Liver (tissue), 9 donors: ENCODE measurements around the gene VPS37D. TPM values are rescaled to one million over a fixed set of nuclear protein-coding genes. Genes with fewer than 3 reads are reported as not detected.

Experiments used
- DNase-seq: peaks from one replicate; pipeline ENCODE4 v3.0.0-alpha.2; 2017; ENCODE audit warnings: low spot score
- H3K27ac ChIP-seq, 2 donors: one replicate each; pipeline ENCODE4 v1.7.0; 2013; ENCODE audit warnings: inconsistent platforms in 2 of 2, low read length in 2 of 2, control low read depth in 1 of 2, low read depth in 1 of 2, mild to moderate bottlenecking in 1 of 2
- H3K27me3 ChIP-seq, 4 donors: one replicate each; pipeline versions ENCODE4 v1.6.1 to v1.7.0; 2013; ENCODE audit warnings: low read length in 3 of 4, inconsistent platforms in 1 of 4, mild to moderate bottlenecking in 1 of 4, moderate library complexity in 1 of 4; ENCODE audit not compliant: control insufficient read depth in 4 of 4, insufficient read depth in 4 of 4
- H3K36me3 ChIP-seq, 4 donors: one replicate each; pipeline versions ENCODE4 v1.6.1 to v1.7.0; 2013; ENCODE audit warnings: low read length in 3 of 4, mild to moderate bottlenecking in 3 of 4, low read depth in 1 of 4, moderate library complexity in 1 of 4; ENCODE audit not compliant: control insufficient read depth in 4 of 4, insufficient read depth in 3 of 4
- H3K4me1 ChIP-seq, 4 donors: one replicate each; pipeline versions ENCODE4 v1.6.1 to v1.7.0; 2013; ENCODE audit warnings: low read length in 3 of 4, mild to moderate bottlenecking in 3 of 4, moderate library complexity in 1 of 4; ENCODE audit not compliant: control insufficient read depth in 4 of 4, insufficient read depth in 4 of 4
- H3K4me3 ChIP-seq, 3 donors: one replicate each; pipeline versions ENCODE4 v1.6.1 to v1.7.0; 2013; ENCODE audit warnings: low read length in 3 of 3, control low read depth in 1 of 3, low read depth in 1 of 3, mild to moderate bottlenecking in 1 of 3
- H3K9ac ChIP-seq, 2 donors: one replicate each; pipeline ENCODE4 v1.7.0; 2013; ENCODE audit warnings: low read length in 2 of 2, mild to moderate bottlenecking in 2 of 2, moderate library complexity in 2 of 2, control low read depth in 1 of 2, low read depth in 1 of 2
- H3K9me3 ChIP-seq, 4 donors: one replicate each; pipeline versions ENCODE4 v1.6.1 to v1.7.0; 2013; ENCODE audit warnings: low read length in 3 of 4; ENCODE audit not compliant: control insufficient read depth in 4 of 4
- ATF3 ChIP-seq: IDR thresholded peaks from 2 replicates; pipeline ENCODE4 v1.6.1; 2016; ENCODE audit warnings: antibody characterized with exemption
- CTCF ChIP-seq: fragments of 150-350 bp; IDR thresholded peaks from 2 replicates; pipeline ENCODE4 v1.5.1; 2017; ENCODE audit warnings: improper control_type of control experiment, low read depth, low read length; ENCODE audit not compliant: missing input control
- EGR1 ChIP-seq, 2 donors: IDR thresholded peaks; 2 replicates each; pipeline ENCODE4 v1.6.1; 2016 to 2018; ENCODE audit warnings: antibody characterized with exemption in 2 of 2, low read depth in 2 of 2
- FOXA1 ChIP-seq: IDR thresholded peaks from 2 replicates; pipeline ENCODE4 v1.6.1; 2016; ENCODE audit warnings: antibody characterized with exemption
- FOXA2 ChIP-seq: IDR thresholded peaks from 2 replicates; pipeline ENCODE4 v1.6.1; 2016; ENCODE audit warnings: antibody characterized with exemption
- GABPA ChIP-seq, 2 donors: IDR thresholded peaks in 1 of 2; conservative IDR thresholded peaks in 1 of 2; 2 replicates each; pipeline ENCODE4 v1.6.1; 2016; ENCODE audit warnings: antibody characterized with exemption in 2 of 2, mild to moderate bottlenecking in 1 of 2, moderate library complexity in 1 of 2
- HNF4A ChIP-seq, 2 donors: conservative IDR thresholded peaks; 2 replicates each; pipeline ENCODE4 v1.6.1; 2016; ENCODE audit warnings: antibody characterized with exemption in 2 of 2, mild to moderate bottlenecking in 2 of 2
- HNF4G ChIP-seq: IDR thresholded peaks from 2 replicates; pipeline ENCODE4 v1.6.1; 2016; ENCODE audit warnings: antibody characterized with exemption
- JUND ChIP-seq, 2 donors: IDR thresholded peaks; 2 replicates each; pipeline ENCODE4 v1.6.1; 2016; ENCODE audit warnings: antibody characterized with exemption in 2 of 2
- NR2F2 ChIP-seq: IDR thresholded peaks from 2 replicates; pipeline ENCODE4 v1.6.1; 2016; ENCODE audit warnings: antibody characterized with exemption
- RAD21 ChIP-seq, 2 donors: IDR thresholded peaks; 2 replicates each; pipeline ENCODE4 v1.6.1; 2016; ENCODE audit warnings: antibody characterized with exemption in 2 of 2, mild to moderate bottlenecking in 2 of 2
- RXRA ChIP-seq, 2 donors: IDR thresholded peaks; 2 replicates each; pipeline ENCODE4 v1.6.1; 2017 to 2018; ENCODE audit warnings: antibody characterized with exemption in 2 of 2, mild to moderate bottlenecking in 1 of 2
- SP1 ChIP-seq: IDR thresholded peaks from 2 replicates; pipeline ENCODE4 v1.6.1; 2018; ENCODE audit warnings: antibody characterized with exemption, mild to moderate bottlenecking
- TAF1 ChIP-seq: conservative IDR thresholded peaks from 2 replicates; pipeline ENCODE4 v1.6.1; 2016; ENCODE audit warnings: antibody characterized with exemption, mild to moderate bottlenecking
- YY1 ChIP-seq: IDR thresholded peaks from 2 replicates; pipeline ENCODE4 v1.6.1; 2016; ENCODE audit warnings: antibody characterized with exemption, mild to moderate bottlenecking
- WGBS: extraction: QIAGEN DNeasy Blood & Tissue Kit; methylation state at CpG from one replicate; pipeline ENCODE4 v1.1.7; 2013; 5-methylcytosine and 5-hydroxymethylcytosine counted together
- polyA plus RNA-seq, 2 donors: library from polyadenylated mRNA; stranded (reverse) in 1 of 2; unstranded in 1 of 2; fragments of 200-250 nt in 1 of 2; fragments of >200 nt in 1 of 2; fragmentation: Nextera tagmentation in 1 of 2; extraction: Ambion mirVana in 1 of 2; gene quantifications; one replicate each; pipeline versions ENCODE4 v1.2.1 to v1.2.3, GENCODE V29; 2013 to 2015
- total RNA-seq, 2 donors: library from RNA; depleted of rRNA; stranded (reverse); fragments of >200 nt; gene quantifications; one replicate each; pipeline ENCODE4 v1.2.3, GENCODE V29; 2014
- TF ChIP-seq, protein P1 (sequence below): IDR thresholded peaks from 2 replicates; pipeline ENCODE4 v1.6.1; 2016; ENCODE audit warnings: antibody characterized with exemption, mild to moderate bottlenecking
- TF ChIP-seq, protein P2 (sequence below): IDR thresholded peaks from 2 replicates; pipeline ENCODE4 v1.6.1; 2016; ENCODE audit warnings: antibody characterized with exemption
- TF ChIP-seq, protein P3 (sequence below): IDR thresholded peaks from 2 replicates; pipeline ENCODE4 v1.6.1; 2016; ENCODE audit warnings: antibody characterized with exemption
- donor health status: healthy.
- donor health status: healthy.
- donor health status: healthy.
- donor health status: healthy.
- donor health status: healthy.

Gene VPS37D
- total and polyA plus RNA-seq, 4 donors, result 0.38 to 3.3 (median 1.3) TPM

DNA sequence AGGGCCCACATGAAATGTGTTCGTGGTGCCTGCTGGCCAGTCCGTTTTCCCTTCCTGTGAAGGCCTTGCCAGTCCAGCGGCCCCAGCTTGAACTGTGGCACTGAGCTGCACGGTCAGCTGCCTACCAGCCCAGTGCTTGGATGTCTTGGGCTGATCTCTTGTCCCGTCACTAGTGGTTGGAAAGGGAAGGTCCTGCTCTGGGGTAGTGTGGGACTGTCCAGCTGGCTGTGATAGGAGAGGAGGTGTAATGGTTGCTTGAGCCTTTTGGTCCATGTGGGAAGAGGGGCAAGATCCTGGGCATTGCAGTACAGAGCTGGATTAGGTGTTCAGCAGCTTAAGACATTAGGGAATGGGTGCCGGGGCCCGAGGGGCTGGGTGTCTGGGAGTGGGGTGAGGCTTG, 30.8 kb downstream of the VPS37D start:
- no peak for DNase-seq
- no peaks in the 10 kb centered on the region for H3K9me3 ChIP-seq
- no peaks in the 10 kb centered on the region for H3K4me1 ChIP-seq
- H3K4me3 ChIP-seq, result no peak overlapping the region
- H3K9ac ChIP-seq, result no peak overlapping the region
- TF ChIP-seq FOXA1 (no peak), JUND (IDR thresholded peaks at IDR 0.05) (no peak), HNF4G (no peak), TAF1 (no peak), EGR1 (IDR thresholded peaks at IDR 0.05; ENCODE audit: low read depth in 2 of 2) (no peak), FOXA2 (no peak), RXRA (IDR thresholded peaks at IDR 0.05) (no peak), NR2F2 (no peak), YY1 (no peak), GABPA (IDR thresholded peaks at IDR 0.05 in 1 of 2, conservative IDR thresholded peaks at IDR 0.05 in 1 of 2) (no peak), CTCF (no peak), HNF4A (conservative IDR thresholded peaks at IDR 0.05) (no peak), ATF3 (no peak), SP1 (no peak), RAD21 (IDR thresholded peaks at IDR 0.05) (no peak)
- TF ChIP-seq, protein P1, sequence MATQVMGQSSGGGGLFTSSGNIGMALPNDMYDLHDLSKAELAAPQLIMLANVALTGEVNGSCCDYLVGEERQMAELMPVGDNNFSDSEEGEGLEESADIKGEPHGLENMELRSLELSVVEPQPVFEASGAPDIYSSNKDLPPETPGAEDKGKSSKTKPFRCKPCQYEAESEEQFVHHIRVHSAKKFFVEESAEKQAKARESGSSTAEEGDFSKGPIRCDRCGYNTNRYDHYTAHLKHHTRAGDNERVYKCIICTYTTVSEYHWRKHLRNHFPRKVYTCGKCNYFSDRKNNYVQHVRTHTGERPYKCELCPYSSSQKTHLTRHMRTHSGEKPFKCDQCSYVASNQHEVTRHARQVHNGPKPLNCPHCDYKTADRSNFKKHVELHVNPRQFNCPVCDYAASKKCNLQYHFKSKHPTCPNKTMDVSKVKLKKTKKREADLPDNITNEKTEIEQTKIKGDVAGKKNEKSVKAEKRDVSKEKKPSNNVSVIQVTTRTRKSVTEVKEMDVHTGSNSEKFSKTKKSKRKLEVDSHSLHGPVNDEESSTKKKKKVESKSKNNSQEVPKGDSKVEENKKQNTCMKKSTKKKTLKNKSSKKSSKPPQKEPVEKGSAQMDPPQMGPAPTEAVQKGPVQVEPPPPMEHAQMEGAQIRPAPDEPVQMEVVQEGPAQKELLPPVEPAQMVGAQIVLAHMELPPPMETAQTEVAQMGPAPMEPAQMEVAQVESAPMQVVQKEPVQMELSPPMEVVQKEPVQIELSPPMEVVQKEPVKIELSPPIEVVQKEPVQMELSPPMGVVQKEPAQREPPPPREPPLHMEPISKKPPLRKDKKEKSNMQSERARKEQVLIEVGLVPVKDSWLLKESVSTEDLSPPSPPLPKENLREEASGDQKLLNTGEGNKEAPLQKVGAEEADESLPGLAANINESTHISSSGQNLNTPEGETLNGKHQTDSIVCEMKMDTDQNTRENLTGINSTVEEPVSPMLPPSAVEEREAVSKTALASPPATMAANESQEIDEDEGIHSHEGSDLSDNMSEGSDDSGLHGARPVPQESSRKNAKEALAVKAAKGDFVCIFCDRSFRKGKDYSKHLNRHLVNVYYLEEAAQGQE, result no peak
- TF ChIP-seq, protein P2, sequence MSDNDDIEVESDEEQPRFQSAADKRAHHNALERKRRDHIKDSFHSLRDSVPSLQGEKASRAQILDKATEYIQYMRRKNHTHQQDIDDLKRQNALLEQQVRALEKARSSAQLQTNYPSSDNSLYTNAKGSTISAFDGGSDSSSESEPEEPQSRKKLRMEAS, result no peak
- TF ChIP-seq, protein P3, sequence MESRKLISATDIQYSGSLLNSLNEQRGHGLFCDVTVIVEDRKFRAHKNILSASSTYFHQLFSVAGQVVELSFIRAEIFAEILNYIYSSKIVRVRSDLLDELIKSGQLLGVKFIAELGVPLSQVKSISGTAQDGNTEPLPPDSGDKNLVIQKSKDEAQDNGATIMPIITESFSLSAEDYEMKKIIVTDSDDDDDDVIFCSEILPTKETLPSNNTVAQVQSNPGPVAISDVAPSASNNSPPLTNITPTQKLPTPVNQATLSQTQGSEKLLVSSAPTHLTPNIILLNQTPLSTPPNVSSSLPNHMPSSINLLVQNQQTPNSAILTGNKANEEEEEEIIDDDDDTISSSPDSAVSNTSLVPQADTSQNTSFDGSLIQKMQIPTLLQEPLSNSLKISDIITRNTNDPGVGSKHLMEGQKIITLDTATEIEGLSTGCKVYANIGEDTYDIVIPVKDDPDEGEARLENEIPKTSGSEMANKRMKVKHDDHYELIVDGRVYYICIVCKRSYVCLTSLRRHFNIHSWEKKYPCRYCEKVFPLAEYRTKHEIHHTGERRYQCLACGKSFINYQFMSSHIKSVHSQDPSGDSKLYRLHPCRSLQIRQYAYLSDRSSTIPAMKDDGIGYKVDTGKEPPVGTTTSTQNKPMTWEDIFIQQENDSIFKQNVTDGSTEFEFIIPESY, result no peak
- H3K36me3 ChIP-seq, result peaks cover 12 to 61% (median 23%) of the 10 kb centered on the region in 4 donors
- 93% methylated on average over 7 of the region's 7 CpGs for WGBS
- H3K27me3 ChIP-seq, result no peaks in the 10 kb centered on the region
- H3K27ac ChIP-seq, result no peak overlapping the region
